Left hindlimb (tissue), 1 donor: ENCODE results near the gene ZNF230.

Source experiments
- DNase-seq: peaks from one replicate; pipeline ENCODE4 v3.0.0-alpha.2; 2018

Gene ZNF230

DNA sequence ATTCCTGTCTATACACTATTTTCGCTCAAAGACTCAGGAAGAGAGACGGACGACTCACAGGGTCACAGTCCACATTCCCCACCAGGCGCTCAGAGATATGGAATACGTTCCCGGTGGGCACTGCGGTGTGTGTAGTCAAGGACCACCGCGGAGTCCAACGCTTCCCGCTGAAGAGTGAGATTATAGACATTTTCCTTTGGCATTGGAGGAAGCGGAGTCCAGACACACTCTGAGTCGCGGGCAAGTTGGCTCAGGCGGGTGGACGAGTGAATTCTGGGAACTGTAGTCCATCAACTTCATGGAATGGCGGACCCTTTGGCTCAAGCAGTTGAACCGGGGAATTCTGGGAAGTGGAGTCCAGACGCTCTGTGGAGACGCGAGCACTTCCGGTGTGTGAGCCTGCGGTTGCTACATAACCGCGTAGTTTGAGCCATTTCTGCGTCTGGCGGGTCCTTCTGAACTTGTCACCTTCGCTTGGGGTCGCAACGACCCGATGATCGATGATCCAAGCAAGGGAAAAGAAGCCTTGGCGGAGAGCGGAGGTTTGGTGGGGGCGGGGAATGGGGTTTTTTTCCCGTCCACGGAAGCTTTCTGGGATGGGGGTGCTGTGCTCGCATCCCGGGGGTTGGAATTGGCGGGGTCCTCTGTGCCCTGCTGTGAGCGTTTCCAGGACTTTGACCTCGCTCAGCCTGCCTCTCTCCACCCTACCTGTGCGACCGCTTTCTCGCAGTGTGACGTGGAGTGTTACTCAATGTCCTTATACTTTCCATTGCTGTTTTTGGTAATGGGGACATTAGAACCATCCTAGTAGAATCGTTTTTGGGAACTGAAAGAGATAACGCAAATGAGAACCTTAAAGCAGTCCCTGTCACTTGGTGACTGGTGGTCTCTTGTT, at the start of gene ZNF230:
TSS of gene ZNF230 (plus strand) at position 392 of the 895 bp plus-strand sequence. CDS start 4,122 bp downstream, outside the sequence.
- peak; percentile 94 for DNase-seq

DNA sequence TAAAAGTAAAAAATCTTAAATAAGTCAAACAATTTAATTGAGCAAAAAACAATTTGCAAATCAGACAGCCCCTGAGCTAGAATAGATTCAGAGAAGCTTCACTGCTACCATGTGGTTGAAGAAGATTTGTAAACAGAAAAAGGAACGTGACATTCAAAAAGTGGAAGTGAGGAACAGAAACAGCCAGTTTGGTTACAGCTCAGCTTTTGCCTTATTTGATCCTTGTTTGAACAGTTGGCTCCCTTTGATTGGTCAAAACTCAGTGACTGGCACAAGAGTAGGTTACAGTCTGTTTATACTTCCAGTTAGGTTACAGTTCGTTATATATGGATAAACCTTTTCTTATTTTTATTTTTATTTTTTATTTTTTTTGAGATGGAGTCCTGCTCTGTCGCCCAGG, 45.9 kb upstream of the ZNF230 start:
- no peak for DNase-seq

DNA sequence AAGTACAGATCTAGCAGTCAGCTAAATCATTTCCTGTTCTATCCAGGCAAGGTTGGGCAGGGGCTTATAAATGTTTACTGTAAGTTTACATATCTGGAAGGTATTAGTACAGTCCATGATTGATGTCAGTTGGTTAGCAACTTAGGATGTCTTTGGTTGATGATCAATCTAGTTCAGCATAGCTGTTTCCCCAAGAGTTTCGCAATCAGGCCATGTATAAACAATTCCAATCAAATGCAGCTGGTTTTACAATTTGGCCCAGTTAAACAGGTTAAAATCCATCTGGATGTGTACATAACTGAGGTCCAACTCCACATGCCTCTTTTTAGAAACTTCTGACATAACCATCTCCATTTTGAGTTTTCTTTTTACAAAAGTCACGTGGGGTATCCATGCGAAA, 44.9 kb upstream of the ZNF230 start:
- DNase-seq, result no peak

DNA sequence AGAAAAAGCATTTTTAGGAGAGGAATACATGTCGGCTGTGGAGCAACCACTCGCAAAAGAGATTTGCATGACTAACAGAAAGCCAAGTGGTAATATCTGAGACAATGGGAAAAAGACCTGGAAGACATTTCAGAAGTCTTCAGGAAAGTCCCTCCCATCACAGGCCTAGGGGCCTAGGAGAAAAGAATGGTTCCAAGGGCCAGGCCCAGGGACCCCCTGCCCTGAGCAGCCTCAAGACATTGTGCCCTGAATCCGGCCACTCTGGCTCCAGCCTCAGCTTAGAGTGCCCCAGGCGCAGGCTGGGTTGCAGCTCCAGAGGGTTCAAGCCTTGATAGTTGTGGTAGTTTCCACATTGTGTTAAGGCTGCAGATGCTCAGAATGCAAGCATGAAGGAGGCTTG, 42.3 kb upstream of the ZNF230 start:
- DNase-seq, result no peak

DNA sequence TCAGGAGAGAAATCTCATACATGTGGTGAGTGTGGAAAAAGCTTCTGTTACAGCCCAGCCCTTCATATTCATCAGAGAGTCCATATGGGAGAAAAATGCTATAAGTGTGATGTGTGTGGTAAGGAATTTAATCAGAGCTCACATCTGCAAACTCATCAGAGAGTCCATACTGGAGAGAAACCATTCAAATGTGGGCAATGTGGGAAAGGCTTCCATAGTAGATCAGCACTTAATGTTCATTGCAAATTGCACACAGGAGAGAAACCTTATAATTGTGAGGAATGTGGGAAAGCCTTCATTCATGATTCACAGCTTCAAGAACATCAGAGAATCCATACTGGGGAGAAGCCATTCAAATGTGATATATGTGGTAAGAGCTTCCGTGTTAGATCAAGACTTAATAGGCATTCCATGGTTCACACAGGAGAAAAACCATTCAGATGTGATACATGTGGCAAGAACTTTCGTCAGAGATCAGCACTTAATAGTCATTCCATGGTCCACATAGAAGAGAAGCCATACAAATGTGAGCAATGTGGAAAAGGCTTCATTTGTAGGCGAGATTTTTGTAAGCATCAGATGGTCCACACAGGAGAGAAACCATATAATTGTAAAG, 36.6 kb upstream of the ZNF230 start:
- no peak for DNase-seq

DNA sequence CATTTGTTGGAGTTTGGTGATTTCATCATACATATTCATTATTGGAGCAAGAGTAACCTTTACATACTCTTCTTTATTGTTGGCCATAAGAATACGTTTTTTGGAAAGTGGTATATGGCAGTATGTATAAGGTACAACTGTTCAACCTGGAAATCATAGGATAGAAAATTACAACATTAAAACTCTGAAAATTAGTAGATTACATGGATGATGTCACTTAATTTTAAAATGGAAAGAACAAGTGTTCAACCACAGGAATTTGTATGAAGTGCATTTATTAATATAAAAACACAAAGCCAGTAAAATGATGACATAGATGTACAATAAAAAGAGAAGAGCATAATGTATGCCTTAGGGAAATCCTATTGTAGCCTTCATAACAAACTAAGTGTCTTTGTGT, 26.0 kb upstream of the ZNF230 start:
- DNase-seq, result no peak

DNA sequence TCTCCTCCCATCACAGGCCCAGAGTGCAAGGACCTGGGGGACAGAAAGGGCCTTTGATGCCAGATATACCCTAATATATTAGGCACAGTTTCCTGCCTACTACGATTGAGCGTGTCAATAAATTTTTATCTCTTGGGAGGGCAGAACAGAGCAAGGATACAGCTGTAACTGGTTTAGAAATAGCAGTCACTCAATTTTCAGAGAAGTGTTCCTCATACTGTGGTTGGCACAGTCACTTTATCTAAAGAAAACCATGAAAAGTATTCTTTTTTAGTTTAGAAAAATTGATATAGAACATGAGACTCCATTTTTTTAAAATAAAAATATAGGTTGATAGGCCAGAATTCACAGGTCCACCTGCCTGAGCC, 19.2 kb upstream of the ZNF230 start:
- DNase-seq, result no peak

DNA sequence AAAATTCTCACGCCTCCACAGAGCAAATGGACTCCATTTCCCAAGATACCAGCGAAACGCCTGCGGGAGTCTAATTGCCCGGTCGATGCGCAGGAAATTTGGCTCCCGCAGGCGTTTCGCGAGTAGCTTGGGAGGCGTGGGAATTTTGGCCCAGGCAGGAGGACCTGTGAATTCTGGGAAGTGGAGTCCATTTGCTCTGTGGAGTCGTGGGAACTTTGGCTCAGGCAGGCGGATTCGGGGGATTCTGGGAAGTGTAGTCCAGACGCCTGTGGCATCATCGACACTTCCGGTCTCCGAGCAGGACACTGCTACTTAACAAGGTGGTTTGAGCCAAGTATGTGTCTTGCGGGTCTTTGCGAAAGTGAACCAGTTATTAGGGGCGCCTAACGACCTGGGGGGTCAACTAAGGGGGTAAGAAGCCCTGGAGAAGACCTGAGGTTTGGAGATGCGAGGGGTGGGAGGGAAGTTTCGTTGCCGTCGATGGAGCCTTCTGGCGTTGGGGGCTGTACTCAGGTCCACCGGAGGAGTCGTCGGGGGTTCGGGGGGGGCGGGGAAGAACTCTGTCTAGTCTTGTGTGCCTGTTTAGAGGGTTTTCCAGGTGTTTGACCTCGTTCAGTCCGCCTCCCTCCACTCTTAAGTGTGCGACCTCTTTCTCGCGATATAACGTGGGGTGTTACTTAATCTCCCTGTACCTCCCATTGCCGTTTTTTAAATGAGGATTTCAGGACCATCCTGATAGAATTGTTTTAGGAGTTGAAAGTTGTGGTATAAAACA, 18.7 kb upstream of the ZNF230 start, which contains the start of gene ZNF155:
TSS of gene ZNF155 (plus strand) at position 277 of the 775 bp plus-strand sequence. CDS start 4,356 bp downstream, outside the sequence.
- DNase-seq, result peak; percentile 95

DNA sequence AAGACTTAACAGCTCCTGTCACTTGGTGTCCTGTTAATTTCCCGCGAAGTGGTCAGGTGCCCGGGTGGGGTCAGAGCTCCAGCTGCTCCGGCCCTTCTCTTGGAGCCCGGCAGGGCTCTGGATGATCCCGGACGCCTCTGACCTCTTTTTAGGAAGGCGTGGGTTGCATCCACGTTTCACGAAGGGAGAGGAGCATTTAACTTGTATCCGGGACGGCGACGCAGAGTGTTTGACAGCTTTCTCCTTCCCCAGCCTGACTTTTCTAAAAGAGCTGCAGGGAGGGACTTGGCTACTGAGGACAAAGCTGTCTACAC, 18.1 kb upstream of the ZNF230 start:
- DNase-seq, result no peak

DNA sequence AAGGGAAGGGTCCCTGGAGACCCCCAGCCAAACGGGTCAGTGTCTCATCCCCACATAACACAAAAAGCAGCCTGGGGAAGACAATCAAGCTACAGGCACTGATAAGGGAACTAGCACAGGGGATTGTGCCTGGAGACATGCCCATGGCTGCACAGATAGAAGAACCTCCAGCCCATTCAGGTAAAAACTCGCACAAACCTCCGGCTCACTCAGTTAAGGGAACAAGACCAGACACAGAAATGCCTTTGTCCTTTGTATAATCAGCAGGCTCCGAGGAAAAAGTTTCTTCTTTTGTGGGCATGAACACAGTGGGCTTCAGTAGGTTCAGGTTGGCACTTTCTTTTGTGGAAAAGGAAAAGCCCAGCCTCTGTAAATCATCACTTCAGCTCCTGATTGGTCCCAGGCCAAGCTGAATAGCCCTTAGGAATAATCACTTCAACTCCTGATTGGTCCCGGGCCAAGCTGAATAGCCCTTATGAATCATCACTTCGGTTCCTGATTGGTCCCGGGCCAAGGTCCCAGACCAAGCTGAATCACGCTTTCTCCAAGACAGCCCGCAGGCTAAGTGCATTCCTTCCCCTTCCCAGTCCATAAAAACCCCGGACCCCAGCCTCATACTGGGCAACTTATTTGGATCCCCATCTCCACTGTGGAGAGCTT, 5.0 kb upstream of the ZNF230 start:
- DNase-seq, result no peak

DNA sequence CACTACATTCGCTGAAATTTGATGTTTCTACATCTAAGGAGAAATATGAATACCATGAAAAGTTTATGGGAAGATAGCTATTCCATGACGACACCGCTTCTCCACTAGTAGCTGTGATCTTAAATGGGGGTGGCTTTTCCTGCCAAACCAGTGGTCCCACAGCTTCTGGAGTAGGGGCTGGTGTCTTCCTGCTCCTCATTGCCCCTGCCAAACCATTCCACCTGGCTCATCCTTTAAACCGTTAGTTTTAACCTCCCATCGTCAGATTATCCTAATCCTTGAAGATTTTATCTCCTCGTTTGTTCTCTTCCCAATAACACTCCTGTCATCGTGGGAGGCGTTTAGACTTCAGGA, 568 bp upstream of the ZNF230 start:
- DNase-seq, result no peak

DNA sequence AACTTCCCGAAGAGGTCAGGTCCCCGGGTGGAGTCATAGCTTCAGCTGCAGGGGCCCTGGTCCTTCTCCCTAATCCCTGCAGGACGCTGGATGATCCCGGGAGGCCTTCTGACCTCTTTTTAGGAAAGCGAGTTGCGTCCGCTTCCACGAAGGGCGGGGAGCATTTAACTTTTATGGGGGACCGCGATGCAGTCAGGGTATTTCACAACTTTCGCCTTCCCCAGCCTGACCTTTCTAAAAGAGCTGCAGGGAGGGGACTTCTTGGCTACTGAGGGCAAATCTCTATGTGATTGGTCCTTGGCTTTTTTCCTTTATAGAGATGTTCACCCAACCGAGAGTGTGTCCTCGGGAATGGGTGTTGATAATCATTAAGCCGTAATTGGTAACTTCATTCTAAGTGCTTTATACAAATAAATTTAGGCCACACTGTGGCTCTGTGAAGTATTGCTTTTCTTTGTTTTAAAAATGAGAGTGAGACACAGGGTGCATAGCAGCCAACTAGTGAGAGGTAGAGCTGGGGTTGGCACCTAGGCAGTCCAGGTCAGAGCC, 778 bp downstream of the ZNF230 start:
- no peak for DNase-seq

DNA sequence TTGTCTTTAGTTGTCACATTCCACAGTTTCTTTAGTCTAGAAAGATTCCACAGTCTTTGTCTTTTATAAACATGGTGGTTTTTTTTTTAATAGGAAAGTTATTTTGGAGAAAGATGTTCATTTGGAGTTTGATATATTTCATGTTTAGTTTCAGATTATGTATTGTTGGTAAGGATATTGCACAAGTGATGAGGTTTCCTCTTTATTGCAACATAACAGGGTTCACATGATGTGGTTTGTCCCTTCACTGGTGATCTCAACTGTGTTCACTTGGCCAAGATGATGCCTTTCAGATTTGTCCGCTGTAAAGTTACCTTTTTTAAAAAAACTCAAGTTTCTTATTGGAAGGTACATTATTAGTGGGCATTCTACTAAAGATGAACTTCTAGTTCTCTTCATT, 3.2 kb downstream of the ZNF230 start:
- no peak for DNase-seq

DNA sequence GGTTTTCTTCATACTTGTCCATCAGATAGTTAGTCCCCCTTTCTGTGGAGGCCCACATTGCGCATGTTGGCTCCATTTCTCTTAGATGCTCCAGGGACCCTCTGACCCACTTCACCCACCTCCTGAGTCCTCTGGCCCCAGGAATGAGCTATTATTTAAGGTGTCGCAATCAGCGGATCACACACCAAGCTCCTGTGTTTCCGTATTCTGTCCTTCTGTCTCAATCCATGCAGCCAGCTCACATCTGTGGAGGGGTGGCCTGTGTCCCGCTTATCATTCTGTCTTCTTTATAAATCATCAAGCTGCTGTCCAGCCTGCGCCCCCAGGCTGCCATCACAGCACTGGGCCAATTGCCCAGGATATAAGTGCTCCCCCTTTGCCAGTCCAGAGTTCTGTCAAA, 4.7 kb downstream of the ZNF230 start:
- DNase-seq, result no peak

DNA sequence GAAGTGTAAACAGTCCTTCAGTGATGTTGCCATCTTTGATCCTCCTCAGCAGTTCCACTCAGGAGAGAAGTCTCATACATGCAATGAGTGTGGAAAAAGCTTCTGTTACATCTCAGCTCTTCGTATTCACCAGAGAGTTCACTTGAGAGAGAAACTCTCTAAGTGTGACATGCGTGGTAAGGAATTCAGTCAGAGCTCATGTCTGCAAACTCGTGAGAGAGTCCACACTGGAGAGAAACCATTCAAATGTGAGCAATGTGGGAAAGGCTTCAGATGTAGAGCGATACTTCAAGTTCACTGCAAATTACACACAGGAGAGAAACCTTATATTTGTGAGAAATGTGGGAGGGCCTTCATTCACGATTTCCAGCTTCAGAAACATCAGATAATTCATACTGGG, 7.7 kb downstream of the ZNF230 start:
- DNase-seq, result no peak

DNA sequence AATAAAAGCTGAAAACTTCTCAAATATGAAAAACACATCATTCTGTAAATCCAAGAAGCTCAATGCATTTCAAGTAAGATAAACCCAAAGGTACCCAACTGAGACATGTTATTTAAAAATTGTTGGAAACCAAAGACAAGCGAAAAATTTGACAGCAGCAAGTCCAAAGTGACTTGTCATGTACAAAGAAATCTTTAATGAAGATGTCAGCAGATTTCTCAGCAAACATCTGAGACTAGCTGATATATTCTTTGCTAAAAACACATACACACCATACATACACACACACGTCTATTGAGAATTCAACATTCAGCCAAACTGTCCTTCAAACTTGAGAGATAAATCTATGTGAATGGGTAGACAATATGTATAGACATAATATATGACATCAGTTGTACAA, 16.7 kb downstream of the ZNF230 start:
- DNase-seq, result no peak

DNA sequence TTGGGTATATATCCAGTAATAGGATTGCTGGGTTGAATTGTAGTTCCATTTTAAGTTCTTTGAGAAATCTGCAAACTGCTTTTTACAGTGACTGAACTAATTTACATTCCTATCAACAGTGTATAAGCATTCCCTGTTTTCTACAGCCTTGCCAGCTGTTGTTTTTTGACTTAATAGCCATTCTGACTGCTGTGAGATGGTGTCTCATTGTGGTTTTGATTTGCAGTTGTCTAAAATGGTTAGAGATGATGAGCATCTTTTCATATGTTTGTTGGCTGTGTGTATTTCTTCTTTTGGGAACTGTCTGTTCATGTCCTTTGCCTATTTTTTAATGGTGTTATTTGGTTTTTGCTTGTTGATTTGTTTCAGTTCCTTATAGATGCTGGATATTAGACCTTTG, 18.5 kb downstream of the ZNF230 start:
- DNase-seq, result no peak

DNA sequence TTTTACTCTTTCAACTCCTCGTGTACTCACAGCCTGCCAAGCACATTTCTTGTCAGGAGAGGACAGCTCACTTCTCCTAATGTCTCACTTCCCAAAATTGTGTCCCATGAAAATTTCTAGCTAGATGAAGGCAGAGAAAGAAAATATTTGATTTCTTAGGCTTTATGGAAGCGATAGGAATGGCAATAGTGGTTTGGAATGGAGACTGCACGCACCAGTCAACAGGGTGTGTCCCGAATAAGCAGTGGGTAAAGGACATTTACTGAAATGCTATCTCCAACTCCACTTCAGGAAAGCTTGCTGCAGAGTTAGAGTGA, 22.1 kb downstream of the ZNF230 start:
- no peak for DNase-seq

DNA sequence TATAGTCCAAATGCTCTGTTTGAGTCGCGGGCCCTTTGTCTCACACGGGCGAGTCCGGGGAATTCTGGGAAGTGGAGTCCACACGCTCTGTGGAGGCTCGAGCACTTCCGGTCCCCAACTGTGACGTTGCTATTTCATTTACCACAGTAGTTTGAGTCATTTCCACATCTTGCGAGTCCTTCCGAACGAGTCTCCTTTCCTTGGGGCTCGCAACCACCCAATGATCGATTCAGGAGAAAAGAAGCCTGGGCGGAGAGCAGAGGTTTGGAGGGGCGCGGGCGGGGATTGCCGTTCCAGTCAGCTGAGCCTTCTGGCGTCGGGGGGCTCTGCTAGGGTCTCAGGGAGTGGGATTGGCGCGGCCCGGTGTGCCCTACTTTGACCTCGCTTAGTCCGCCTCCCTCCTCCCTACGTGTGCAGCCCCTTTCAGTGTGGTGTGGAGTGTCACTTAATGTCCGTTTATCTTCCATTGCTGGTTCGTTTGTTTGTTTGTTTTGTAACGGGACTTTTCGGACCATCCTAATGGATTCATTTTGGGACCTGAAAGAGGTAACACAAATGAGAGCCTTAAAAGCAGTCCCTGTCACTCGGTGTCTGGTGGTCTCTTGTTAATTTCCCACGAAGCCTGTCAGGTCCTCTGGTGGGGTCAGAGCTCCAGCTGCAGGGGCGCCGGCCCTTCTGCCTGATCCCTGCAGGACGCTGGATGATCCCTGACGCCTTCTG, 22.6 kb downstream of the ZNF230 start, which contains the start of gene ZNF222:
TSS of gene ZNF222 (plus strand) at position 163 of the 720 bp plus-strand sequence. CDS start at position 221, 58 bp downstream.
- DNase-seq, result peak; percentile 88

DNA sequence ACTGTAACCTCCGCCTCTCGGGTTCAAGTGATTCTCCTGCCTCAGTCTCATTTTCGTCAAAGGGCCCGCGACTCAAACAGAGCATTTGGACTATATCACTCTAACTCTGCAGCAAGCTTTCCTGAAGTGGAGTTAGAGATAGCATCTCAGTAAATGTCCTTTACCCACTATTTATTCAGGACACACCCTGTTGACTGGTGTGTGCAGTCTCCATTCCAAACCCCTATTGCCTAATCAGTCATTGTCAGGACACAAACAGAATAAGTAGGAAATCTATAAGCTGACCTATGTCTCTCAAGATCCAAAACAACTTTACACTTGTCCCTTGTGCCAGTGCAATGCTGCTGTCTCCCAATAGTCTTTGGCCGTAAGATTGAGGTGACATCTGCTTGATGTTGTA, 23.9 kb downstream of the ZNF230 start:
- DNase-seq, result no peak

DNA sequence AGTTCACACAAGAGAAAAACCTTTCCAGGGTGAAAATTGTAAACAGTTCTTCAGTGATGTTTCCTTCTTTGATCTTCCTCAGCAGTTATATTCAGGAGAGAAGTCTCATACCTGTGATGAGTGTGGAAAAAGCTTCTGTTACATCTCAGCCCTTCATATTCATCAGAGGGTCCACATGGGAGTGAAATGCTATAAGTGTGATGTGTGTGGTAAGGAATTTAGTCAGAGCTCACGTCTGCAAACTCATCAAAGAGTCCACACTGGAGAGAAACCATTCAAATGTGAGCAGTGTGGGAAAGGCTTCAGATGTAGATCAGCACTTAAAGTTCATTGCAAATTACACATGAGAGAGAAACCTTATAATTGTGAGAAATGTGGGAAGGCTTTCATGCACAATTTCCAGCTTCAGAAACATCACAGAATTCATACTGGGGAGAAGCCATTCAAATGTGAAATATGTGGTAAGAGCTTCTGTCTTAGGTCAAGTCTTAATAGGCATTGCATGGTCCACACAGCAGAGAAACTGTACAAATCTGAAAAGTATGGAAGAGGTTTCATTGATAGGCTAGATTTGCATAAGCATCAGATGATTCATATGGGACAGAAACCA, 29.3 kb downstream of the ZNF230 start:
- no peak for DNase-seq

DNA sequence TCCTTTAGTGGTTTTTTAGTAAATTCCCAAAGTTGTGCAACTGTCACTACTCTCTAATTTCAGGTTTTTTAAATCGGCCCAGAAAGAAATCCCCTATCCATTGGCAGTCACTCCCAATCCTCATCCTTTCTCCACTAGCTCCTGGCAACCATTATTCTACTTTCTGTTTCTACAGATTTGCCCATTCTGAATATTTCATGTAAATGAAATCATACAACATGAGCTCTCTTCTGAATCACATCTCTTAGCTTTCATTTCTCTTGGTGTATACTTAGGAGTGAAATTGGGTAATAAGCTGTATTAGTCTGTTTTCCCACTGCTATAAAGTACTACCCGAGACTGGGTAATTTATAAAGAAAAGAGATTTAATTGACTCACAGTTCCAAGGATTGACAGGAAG, 39.4 kb downstream of the ZNF230 start:
- DNase-seq, result no peak
